Measurements from ENCODE around the gene GFRA4.

Gene GFRA4

GRCh38 chr20:3672547-3673171, 9.5 kb upstream of the GFRA4 start:
- TF ChIP-seq CTCF (conservative IDR thresholded peaks at IDR 0.05; ENCODE audit: low read depth, low read length) = no peak
- H3K4me3 ChIP-seq (ENCODE audit: low read length) = no peak overlapping the region
- DNase-seq (ENCODE audit: low read depth) = no peak

DNA sequence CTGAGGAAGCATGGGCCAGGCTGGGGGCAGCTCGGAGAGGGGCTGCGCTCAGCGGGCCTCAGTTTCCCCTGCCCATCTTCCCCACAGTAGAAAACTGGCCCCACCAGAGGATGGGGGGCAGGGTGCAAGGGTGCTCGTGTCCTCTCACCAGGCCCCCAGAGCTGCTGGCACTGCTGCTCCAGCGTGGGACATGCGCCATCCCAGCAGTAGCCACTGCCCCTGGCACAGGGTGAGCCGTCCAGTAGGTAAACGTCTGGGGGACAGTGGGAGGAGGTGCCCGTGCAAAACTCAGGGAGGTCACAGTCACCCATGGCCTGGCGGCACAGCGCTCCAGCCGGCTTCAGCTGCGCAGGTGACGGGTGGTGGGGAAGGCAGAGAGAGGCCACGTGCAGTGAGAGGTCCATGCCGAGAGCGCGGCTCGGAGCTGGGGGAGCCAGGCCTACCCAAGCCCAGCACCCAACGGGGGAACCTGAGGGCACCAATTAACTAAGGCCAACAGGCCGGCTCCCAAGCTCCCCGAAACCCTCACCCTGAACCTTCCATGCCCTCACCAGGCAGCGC, 8.9 kb upstream of the GFRA4 start:
- no peak overlapping the region for H3K4me3 ChIP-seq (ENCODE audit: low read length)
- TF ChIP-seq CTCF (conservative IDR thresholded peaks at IDR 0.05; ENCODE audit: low read depth, low read length) = no peak
- DNase-seq (ENCODE audit: low read depth) = no peak

- no peak for DNase-seq (ENCODE audit: low read depth)
- TF ChIP-seq CTCF (conservative IDR thresholded peaks at IDR 0.05; ENCODE audit: low read depth, low read length) = no peak
- H3K4me3 ChIP-seq (ENCODE audit: low read length) = no peak overlapping the region
Measured at GRCh38 chr20:3670945-3671344, 7.7 kb upstream of the GFRA4 start.

- peak; percentile 23 for TF ChIP-seq CTCF (conservative IDR thresholded peaks at IDR 0.05; ENCODE audit: low read depth, low read length)
- no peak overlapping the region for H3K4me3 ChIP-seq (ENCODE audit: low read length)
- DNase-seq (ENCODE audit: low read depth) = no peak
Measured at GRCh38 chr20:3670511-3670910, 7.3 kb upstream of the GFRA4 start.

DNA sequence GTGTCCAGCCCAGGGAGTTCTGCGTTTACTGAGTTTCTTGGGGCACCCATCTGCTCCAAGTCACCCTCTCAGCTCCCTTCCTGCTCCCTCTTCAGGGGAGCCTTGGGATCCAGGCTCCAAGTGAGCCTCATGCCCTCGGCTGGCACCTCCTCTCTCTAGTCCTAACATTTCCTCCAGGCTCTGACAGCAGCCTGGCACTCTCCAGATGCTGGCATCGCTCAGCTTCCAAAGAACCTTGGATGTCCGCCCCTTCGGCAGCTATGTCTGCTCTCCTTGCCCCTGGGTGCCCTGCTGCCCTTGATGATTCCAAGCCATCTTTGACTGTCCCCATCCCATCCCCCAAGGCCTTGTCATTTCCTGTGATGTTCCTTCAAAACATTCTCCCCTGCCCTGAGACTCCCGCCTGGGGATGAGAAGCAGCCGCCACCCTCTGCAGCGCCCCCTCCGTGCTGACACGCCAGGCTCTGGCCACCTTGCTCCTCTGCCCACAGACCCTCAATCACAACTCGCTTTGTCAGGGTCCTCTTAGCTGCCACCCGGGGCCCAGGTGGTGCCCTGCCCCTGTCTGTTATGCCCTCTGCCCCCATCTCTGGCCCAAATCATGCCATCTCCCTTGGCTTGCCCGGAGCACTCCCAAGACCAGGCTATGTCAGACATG, 6.6 kb upstream of the GFRA4 start:
- TF ChIP-seq CTCF (conservative IDR thresholded peaks at IDR 0.05; ENCODE audit: low read depth, low read length) = no peak
- DNase-seq (ENCODE audit: low read depth) = no peak
- H3K4me3 ChIP-seq (ENCODE audit: low read length) = no peak overlapping the region

DNA sequence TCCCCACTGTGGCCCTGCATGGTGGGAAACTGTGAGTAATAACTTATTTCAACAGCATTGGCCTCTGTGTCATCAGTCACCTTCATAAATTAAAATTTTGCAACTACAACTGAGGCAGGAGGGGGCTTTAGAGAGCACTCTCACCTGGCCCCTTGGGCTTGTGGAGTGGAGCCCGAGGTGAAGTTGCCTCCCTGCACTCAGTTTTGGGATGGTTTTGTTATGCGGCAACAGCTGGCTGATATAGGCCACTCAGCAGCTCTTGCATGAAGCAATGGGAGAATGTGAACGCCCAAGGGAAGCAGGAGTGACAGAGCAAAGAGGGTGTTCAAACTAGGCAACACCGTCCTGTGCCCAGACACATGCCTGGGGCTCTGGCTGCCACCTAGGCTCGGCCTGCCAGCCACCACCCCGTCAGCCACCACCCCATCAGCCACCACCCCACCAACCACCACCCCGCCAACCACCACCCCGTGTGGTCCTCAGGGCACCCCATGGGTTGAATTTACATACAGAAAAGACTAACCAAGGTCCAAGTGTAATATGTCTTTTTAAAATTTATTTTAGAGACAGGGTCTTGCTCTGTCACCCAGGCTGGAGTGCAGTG, 4.3 kb upstream of the GFRA4 start:
- no peak for DNase-seq (ENCODE audit: low read depth)
- TF ChIP-seq CTCF (conservative IDR thresholded peaks at IDR 0.05; ENCODE audit: low read depth, low read length) = no peak
- no peak overlapping the region for H3K4me3 ChIP-seq (ENCODE audit: low read length)

Measured in retinal pigment epithelial cell (primary cell).